ENCODE measurements around the gene NSMCE4A.

GRCh38 chr10:121911421-121911697 is 63.7 kb downstream of the NSMCE4A start:
- TF ChIP-seq RAD21 (IDR thresholded peaks at IDR 0.05; ENCODE audit: low read length) (no peak), FOS (IDR thresholded peaks at IDR 0.05; ENCODE audit: low read depth, low read length) (no peak)

All from IMR-90 (cell line).